Esophagus (tissue), 2 donors: Measurements from ENCODE around the gene DCLK1. TPM values are rescaled to one million over a fixed set of nuclear protein-coding genes. Genes with fewer than 3 reads are reported as not detected.

Source experiments
- H3K27ac ChIP-seq, 2 donors: one replicate each; pipeline ENCODE4 v1.5.1; 2013; ENCODE audit warnings: low read depth in 2 of 2, mild to moderate bottlenecking in 2 of 2, inconsistent platforms in 1 of 2, low read length in 1 of 2, moderate library complexity in 1 of 2
- H3K27me3 ChIP-seq, 2 donors: one replicate each; pipeline ENCODE4 v1.6.1; 2013; ENCODE audit warnings: low read length in 2 of 2, control low read depth in 1 of 2, mild to moderate bottlenecking in 1 of 2; ENCODE audit not compliant: insufficient read depth in 2 of 2, control insufficient read depth in 1 of 2
- H3K36me3 ChIP-seq, 2 donors: one replicate each; pipeline ENCODE4 v1.6.1; 2013; ENCODE audit warnings: low read length in 1 of 2; ENCODE audit not compliant: control insufficient read depth in 2 of 2, insufficient read depth in 2 of 2
- H3K4me1 ChIP-seq, 2 donors: one replicate each; pipeline ENCODE4 v1.6.1; 2013; ENCODE audit warnings: low read length in 1 of 2; ENCODE audit not compliant: control insufficient read depth in 2 of 2, insufficient read depth in 2 of 2
- H3K4me3 ChIP-seq, 2 donors: one replicate each; pipeline ENCODE4 v1.5.1; 2013; ENCODE audit warnings: low read length in 2 of 2, mild to moderate bottlenecking in 2 of 2, low read depth in 1 of 2, moderate library complexity in 1 of 2
- H3K9me3 ChIP-seq, 2 donors: one replicate each; pipeline ENCODE4 v1.6.1; 2013; ENCODE audit warnings: mild to moderate bottlenecking in 2 of 2, low read depth in 1 of 2, low read length in 1 of 2, moderate library complexity in 1 of 2; ENCODE audit not compliant: control insufficient read depth in 2 of 2, insufficient read depth in 1 of 2
- WGBS, 2 donors: extraction: QIAGEN DNeasy Blood & Tissue Kit; methylation state at CpG; one replicate each; pipeline ENCODE4 v1.1.7; 2013; 5-methylcytosine and 5-hydroxymethylcytosine counted together
- polyA plus RNA-seq, 2 donors: library from polyadenylated mRNA; stranded (reverse); fragments of 200-250 nt; gene quantifications; one replicate each; pipeline ENCODE4 v1.2.3, GENCODE V29; 2013
- donor health status: healthy with polysubstance abuse.
- donor health status: Bipolar disorder and iron deficiency.

Gene DCLK1
- polyA plus RNA-seq, 2 donors, result 0.47 to 0.75 TPM

DNA sequence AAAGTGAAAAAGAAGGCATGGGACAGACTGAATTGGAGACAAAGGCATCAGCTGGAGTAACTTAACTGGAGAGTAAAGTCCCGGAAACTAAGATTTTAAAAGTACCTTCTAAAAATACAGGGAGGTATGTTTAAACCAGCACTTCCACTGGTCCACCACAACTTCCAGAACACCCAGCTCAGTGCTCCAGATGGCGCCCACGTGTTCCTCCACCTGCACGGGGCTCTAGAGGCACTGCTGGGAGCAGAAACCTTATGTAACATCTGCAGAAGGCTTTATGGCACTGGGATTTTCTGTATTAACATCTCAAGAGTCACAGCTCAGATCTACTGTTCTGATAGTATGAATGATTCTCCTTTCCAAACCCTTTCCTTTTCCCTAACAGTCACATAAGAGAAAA lies 252.1 kb downstream of the DCLK1 start:
- WGBS, 2 donors, result 77 to 81% methylated on average over 4 of the region's 4 CpGs
- Histone ChIP-seq H3K4me3 (no peak overlapping the region), H3K27ac (no peak overlapping the region), H3K9me3 (no peaks in the 10 kb centered on the region), H3K36me3 (no peaks in the 10 kb centered on the region), H3K27me3 (no peaks in the 10 kb centered on the region), H3K4me1 (no peaks in the 10 kb centered on the region)

GRCh38 chr13:35876601-35877000 lies 254.6 kb downstream of the DCLK1 start:
- 78 to 87% methylated on average over 1 of the region's 1 CpG for WGBS, 2 donors
- H3K36me3 ChIP-seq, result no peaks in the 10 kb centered on the region
- H3K27ac ChIP-seq, result no peak overlapping the region

GRCh38 chr13:35874704-35875103 lies 256.5 kb downstream of the DCLK1 start:
- H3K27ac ChIP-seq, result no peak overlapping the region
- no peaks in the 10 kb centered on the region for H3K9me3 ChIP-seq
- H3K4me3 ChIP-seq, result no peak overlapping the region
- H3K27me3 ChIP-seq, result no peaks in the 10 kb centered on the region
- no peaks in the 10 kb centered on the region for H3K4me1 ChIP-seq
- 85 to 88% methylated on average over 11 of the region's 11 CpGs for WGBS, 2 donors
- no peaks in the 10 kb centered on the region for H3K36me3 ChIP-seq

More at GRCh38 chr13:35876601-35877000, 254.6 kb downstream of the DCLK1 start:
- Histone ChIP-seq H3K9me3 (no peaks in the 10 kb centered on the region), H3K4me1 (no peaks in the 10 kb centered on the region), H3K4me3 (no peak overlapping the region), H3K27me3 (no peaks in the 10 kb centered on the region)

DNA sequence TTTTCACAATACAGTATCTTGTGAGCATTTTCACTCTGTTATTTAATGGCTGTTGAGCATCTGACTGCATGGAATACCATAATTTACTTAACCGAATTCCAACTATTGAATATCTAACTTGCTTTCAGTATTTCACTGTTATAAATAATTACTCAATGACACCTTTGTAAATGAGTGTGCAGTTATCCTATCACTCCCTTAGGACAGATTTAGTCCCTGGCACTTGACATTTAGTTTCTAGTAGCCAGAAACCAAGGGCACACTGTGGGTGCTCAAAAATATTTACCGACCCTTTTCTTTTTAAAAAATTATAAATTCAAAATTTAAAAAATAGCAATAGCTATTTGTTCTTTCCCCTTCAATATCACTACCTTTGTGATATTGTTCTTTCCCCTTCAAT lies 258.8 kb downstream of the DCLK1 start:
- H3K27me3 ChIP-seq, result no peaks in the 10 kb centered on the region
- H3K27ac ChIP-seq, result no peak overlapping the region
- H3K4me1 ChIP-seq, result no peaks in the 10 kb centered on the region
- H3K4me3 ChIP-seq, result no peak overlapping the region
- H3K36me3 ChIP-seq, result no peaks in the 10 kb centered on the region
- WGBS, 2 donors, result 90 to 94% methylated on average over 2 of the region's 2 CpGs
- H3K9me3 ChIP-seq, result no peaks in the 10 kb centered on the region

DNA sequence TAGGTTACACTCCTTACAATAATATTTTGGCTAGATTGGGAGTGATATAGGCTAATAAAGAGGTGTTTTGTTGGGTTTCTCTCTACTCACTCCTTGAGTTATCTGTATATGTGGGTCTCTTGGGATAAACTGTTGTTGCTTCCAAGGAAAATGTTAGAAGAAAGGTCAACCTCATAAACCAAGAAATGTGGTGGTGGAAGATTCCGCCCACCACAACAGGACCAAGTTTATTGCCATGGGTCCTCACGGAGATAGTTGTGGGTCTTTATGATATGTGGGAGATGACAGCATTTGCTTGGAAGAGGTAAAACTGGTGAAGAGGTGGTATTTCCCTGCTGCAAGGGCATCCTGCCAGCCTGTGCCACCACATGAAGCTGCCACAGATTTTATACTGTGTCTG lies 259.6 kb downstream of the DCLK1 start:
- no peaks in the 10 kb centered on the region for H3K4me1 ChIP-seq
- H3K27ac ChIP-seq, result no peak overlapping the region
- no peaks in the 10 kb centered on the region for H3K27me3 ChIP-seq
- 92% methylated on average over 2 of the region's 2 CpGs for WGBS, 2 donors
- H3K36me3 ChIP-seq, result no peaks in the 10 kb centered on the region
- no peaks in the 10 kb centered on the region for H3K9me3 ChIP-seq
- H3K4me3 ChIP-seq, result no peak overlapping the region

GRCh38 chr13:35866801-35867200 lies 264.4 kb downstream of the DCLK1 start:
- WGBS, 2 donors, result 32% methylated on average over 3 of the region's 3 CpGs
- H3K4me3 ChIP-seq, result no peak overlapping the region

GRCh38 chr13:35865341-35866240 lies 265.6 kb downstream of the DCLK1 start:
- Histone ChIP-seq H3K4me1 (no peaks in the 10 kb centered on the region), H3K36me3 (no peaks in the 10 kb centered on the region), H3K27ac (no peak overlapping the region), H3K9me3 (no peaks in the 10 kb centered on the region), H3K27me3 (no peaks in the 10 kb centered on the region), H3K4me3 (no peak overlapping the region)
- WGBS, 2 donors, result 69 to 75% methylated on average over 4 of the region's 4 CpGs

More at GRCh38 chr13:35866801-35867200, 264.4 kb downstream of the DCLK1 start:
- H3K4me1 ChIP-seq, result no peaks in the 10 kb centered on the region
- no peaks in the 10 kb centered on the region for H3K27me3 ChIP-seq
- no peaks in the 10 kb centered on the region for H3K36me3 ChIP-seq
- H3K9me3 ChIP-seq, result no peaks in the 10 kb centered on the region
- no peak overlapping the region for H3K27ac ChIP-seq

- Histone ChIP-seq H3K27me3 (no peaks in the 10 kb centered on the region), H3K27ac (no peak overlapping the region), H3K4me3 (no peak overlapping the region), H3K36me3 (no peaks in the 10 kb centered on the region), H3K4me1 (peaks cover 0 to 2% of the 10 kb centered on the region in 2 donors), H3K9me3 (no peaks in the 10 kb centered on the region)
- 67 to 85% methylated on average over 3 of the region's 3 CpGs for WGBS, 2 donors
Measured at GRCh38 chr13:35860661-35861060, 270.5 kb downstream of the DCLK1 start.

GRCh38 chr13:35859981-35860380 lies 271.2 kb downstream of the DCLK1 start:
- Histone ChIP-seq H3K4me1 (peaks cover 0 to 2% of the 10 kb centered on the region in 2 donors), H3K4me3 (no peak overlapping the region), H3K36me3 (no peaks in the 10 kb centered on the region), H3K9me3 (no peaks in the 10 kb centered on the region), H3K27ac (no peak overlapping the region), H3K27me3 (no peaks in the 10 kb centered on the region)
- WGBS, 2 donors, result 64% methylated on average over 4 of the region's 4 CpGs

DNA sequence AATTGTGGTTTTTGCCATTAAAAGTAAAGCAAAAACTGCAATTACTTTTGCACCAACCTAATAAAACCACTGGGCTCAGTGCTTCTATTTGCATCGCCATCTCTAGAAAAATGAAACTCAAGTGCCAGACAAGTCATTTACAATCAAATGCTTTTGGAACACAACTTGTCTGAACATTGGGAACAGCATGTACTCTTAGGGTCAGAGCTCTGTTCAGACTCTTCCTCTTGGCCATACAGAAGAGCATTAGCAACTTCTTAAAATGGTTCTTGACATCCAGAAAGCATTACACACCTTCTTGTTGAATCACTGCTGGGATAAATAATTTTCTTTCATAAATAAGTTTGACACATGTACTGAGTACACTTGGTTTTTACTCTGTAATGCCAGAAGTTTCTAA lies 272.5 kb downstream of the DCLK1 start:
- 56 to 68% methylated on average over 1 of the region's 1 CpG for WGBS, 2 donors
- Histone ChIP-seq H3K9me3 (no peaks in the 10 kb centered on the region), H3K4me1 (peaks cover 0 to 2% of the 10 kb centered on the region in 2 donors), H3K4me3 (no peak overlapping the region), H3K36me3 (no peaks in the 10 kb centered on the region), H3K27me3 (no peaks in the 10 kb centered on the region), H3K27ac (peak overlapping the region; percentile 30 to 43)
